Ecto neural progenitor cell (in vitro differentiated cells): Measurements from ENCODE around the gene FSD1.
"Not testable (repeated sequence)": the region's sequence is repeated elsewhere in the genome, so short reads cannot be mapped to it uniquely, and the experiment has no call there.

Source experiments
- DNase-seq: peaks from one replicate; pipeline ENCODE4 v3.0.0-alpha.2; 2018; ENCODE audit warnings: low spot score

Gene FSD1

DNA sequence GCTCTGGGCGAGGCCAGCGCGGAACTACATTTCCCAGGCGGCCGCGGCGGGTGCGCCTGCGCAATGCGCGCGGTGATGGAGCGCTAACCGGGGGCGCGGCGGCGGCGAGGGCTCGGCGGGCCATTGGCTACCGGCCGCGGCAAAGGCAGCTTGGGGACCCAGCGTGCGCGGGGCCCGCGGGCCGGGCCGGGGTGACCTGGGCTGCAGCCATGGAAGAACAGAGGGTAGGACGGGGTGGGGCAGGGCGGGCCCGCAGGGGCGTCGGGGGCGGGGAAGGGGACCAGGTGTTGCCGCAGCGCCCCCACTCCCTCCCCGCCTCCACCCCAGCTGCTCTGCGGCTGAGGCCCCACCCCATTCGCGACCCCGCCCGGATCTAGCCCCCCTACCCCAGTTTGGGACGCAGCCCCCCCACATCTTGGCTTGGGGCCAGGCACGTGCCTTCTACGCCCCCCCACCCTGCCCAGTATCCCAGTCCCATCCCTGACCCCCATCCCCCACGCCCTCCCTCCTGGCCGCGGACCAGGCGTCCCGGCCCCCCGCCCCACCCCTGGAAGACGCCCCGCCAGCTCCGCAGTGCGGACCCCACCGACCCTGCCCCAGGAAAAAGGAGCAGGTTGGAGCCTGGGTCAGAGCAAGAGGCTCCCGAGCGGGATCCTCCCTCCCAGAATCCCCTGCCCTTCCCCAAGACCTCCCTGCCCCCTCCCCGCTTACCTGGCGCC lies at the start of gene FSD1:
Gene FSD1, plus strand, starts transcription at position 61 of the 719 bp plus-strand sequence. Its CDS starts 149 bp downstream, at position 210.
- peak; percentile 91 for DNase-seq

- DNase-seq = no peak
These were observed 47.8 kb upstream of the FSD1 start for GRCh38 chr19:4256563-4256962.

DNA sequence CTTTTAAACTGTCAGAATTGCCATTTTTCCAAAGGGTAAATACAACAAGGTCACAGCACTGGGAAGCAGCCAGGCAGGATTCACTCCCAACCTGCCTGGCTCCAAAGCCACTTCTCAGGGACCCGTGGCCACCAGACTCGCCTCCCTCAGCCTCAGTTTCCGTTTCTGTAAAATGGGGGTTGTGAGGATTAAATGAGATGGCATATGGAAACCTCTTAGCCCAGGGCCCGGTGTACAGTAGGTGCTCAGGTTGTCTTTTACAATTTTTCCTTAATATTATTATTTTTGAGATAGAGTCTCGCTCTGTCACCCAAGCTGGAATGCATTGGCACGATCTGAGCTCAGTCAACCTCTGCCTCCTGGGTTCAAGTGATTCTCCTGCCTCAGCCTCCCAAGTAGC lies 47.4 kb upstream of the FSD1 start:
- DNase-seq = no peak

DNA sequence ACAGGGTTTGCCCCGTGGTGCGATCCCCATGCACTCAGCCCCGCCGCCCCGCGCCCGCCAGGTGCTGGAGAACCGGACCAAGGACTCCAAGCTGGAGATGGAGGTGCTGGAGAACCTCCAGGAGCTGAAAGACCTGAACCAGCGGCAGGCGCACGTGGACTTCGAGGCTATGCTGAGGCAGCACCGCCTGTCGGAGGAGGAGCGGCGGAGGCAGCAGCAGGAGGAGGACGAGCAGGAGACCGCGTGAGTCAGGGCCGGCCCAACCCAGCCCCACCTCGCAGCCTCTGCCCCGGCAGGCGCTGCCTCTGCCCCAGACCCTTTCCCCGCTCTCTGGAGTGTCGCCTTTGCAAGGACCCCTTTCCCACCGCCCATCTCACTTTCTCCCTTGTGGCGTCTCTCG lies 46.2 kb upstream of the FSD1 start:
- no peak for DNase-seq

- no peak for DNase-seq
These were observed 43.7 kb upstream of the FSD1 start for GRCh38 chr19:4260613-4261191.

GRCh38 chr19:4264812-4265211 lies 39.6 kb upstream of the FSD1 start:
- no peak for DNase-seq

GRCh38 chr19:4266253-4267000 lies 38.0 kb upstream of the FSD1 start:
- DNase-seq = no peak

DNA sequence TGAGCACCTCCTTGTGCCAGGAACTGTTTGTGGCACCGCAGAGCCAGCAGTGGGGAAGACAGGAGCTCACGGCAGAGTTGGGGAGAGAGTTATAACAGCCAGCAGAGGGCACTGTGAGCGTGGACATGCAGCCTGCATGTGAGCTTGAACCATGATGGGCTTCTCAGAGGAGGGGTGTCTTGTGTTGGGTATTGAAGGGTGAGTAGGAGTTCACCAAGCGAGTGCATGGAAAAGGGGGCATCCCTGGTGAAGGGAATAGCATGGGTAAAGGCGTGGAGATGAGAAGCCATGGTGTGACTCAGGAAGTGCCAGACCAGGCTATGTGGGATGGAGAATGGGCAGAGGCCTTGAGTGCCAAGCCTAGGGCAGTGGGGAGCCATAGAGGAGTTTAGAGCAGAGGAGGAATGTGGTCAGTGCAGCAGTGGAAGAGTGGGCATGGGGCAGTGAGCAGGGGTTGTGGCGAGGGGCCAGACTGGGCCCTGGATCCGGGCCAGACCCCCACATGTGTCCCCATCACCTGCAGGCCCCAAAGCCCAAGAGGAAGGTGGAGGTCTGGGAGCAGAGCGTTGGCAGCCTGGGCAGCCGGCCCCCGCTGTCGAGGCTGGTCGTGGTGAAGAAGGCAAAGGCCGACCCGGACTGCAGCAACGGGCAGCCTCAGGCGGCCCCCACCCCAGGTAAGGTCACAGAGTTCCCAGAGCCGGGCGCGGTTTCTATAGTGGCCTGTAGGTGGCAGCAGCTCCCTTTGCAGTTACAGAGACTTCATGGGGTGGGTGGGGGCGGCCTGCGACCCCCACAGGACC lies 37.1 kb upstream of the FSD1 start:
- DNase-seq = peak; percentile 78

GRCh38 chr19:4267901-4268815 lies 36.2 kb upstream of the FSD1 start:
- no peak for DNase-seq

- no peak for DNase-seq
These were observed 35.5 kb upstream of the FSD1 start for GRCh38 chr19:4268816-4269430.

- DNase-seq = no peak
These were observed 31.5 kb upstream of the FSD1 start for GRCh38 chr19:4272894-4273293.

GRCh38 chr19:4274321-4274686 lies 30.1 kb upstream of the FSD1 start:
- DNase-seq = not testable (repeated sequence)

DNA sequence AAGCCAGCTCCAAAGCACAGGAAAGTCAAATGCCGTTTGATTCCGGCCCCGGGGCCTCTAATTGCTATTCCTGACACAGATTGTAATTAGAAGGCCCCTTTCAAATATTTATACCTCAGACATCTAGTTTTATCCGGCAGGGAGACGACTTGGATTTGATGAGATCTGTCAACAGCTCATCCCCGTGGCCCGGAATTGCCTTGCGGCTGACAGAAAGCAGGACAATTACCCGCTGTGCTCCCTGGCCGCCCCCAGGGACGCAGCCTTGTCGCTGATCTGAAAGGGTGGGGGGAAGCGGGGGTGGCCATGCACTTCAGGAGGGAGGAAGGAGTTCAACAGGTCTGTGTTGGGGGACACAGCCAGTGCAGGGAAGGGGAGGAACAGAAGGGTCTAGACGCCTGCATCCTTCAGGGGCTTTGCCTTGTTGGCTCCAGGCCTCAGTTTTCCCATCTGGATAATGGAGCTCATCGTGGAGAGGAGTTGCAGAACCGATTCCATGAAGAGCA lies 27.2 kb upstream of the FSD1 start:
- no peak for DNase-seq

- DNase-seq = no peak
These were observed 26.4 kb upstream of the FSD1 start for GRCh38 chr19:4278010-4278409.

GRCh38 chr19:4278419-4279266 lies 25.8 kb upstream of the FSD1 start, which contains the start of gene SHD:
Gene SHD (plus strand): TSS chr19:4279266. CDS start chr19:4280064, 798 bp downstream.
- peak; percentile 68 for DNase-seq

GRCh38 chr19:4279267-4279529 lies 25.2 kb upstream of the FSD1 start:
- DNase-seq = no peak

DNA sequence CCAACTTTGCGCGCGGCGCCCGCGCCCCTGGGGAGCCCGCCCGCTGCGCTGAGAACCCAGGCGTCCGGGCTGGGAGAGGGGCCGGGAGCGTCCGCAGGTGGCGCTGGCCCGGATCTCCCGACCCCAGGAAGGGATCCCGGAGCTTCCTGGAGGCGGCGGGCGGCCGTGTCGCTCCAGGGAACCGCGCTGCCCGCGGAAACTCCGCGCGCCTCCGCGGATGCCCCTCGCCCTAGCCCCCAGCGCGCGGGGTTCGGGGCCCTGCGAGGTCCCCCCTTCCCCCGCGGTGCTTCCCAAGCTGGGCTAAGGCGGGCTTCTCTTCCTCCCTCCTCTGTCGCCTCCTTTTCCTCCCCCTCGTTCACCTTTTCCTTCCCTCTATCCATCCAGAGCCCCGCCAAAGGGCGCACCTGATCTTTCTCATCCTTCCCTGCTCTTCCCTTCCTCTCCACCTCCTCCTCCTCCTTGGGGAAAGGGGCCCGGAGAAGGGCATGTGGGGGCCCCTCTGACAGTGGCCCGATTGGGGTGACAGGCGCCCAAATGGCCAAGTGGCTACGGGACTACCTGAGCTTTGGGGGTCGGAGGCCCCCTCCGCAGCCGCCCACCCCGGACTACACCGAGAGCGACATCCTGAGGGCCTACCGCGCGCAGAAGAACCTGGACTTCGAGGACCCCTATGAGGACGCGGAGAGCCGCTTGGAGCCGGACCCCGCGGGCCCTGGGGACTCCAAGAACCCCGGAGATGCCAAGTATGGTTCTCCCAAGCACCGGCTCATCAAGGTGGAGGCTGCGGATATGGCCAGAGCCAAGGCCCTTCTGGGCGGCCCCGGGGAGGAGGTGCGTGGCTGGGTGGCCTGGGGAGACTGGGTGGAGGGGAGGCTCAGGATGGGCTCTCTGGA lies 24.6 kb upstream of the FSD1 start:
- no peak for DNase-seq

DNA sequence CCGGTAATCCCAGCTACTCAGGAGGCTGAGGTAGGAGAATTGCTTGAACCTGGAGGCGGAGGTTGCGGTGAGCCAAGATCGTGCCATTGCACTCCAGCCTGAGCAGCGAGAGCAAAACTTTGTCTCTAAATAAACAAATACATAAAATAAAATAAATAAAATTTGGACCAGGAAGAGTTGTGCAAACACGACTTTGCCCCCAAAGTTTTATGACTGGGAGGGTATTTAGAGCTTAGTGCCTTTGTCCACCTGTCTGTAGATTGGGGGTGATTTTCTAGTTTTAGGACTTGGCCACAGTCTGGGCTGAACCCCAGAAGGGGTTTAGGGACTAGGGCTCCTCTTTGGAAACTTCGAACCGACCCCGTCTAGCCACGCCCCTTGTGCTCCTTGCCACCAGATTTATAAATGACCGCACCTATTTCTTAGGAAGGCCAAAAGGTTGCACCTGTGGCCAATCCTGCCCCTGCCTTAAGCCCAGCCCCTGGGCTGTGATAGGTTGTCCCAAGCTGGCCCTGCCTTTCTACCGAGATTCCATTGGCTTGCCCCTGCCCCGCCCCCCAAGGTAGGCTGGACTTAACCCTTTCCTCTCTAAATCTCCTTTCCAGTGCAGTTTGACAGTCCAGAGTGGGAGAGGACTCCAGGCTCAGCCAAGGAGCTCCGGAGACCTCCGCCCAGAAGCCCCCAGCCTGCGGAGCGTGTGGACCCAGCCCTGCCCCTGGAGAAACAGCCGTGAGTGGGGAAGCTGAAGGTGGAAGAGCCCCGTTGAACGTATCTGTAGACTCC lies 20.0 kb upstream of the FSD1 start:
- peak; percentile 78 for DNase-seq
